Activated CD8-positive, alpha-beta memory T cell treated with anti-CD3 and anti-CD28 coated beads, Interleukin-2, amount 50 U/mL, for 1 hour (primary cell): ENCODE measurements around the gene CDH13.

ENCODE experiments used
- DNase-seq: peaks from one replicate; pipeline ENCODE4 v3.0.0-alpha.2; 2020; ENCODE audit errors: extremely low read depth

CDH13 gene

DNA sequence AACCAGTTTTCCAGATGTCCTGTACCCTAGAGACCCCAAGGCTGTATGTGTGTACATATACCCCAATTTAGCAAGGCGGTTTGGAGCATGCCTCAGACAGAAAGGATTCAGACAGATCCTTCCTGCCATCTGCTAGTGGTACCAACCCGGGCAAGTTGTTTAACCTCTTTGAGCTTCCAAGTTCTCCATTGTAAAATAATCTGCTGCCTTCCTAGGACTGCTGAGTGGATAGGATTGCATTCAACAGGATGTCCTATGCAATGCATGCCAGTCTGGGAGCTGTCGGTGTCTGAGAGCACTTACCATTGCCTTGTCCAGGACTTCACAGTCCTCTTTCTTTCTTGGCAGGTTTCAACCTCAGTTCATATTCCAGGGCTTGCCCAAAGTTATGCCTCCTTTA, 1.9 kb downstream of the CDH13 start:
- no peak for DNase-seq

DNA sequence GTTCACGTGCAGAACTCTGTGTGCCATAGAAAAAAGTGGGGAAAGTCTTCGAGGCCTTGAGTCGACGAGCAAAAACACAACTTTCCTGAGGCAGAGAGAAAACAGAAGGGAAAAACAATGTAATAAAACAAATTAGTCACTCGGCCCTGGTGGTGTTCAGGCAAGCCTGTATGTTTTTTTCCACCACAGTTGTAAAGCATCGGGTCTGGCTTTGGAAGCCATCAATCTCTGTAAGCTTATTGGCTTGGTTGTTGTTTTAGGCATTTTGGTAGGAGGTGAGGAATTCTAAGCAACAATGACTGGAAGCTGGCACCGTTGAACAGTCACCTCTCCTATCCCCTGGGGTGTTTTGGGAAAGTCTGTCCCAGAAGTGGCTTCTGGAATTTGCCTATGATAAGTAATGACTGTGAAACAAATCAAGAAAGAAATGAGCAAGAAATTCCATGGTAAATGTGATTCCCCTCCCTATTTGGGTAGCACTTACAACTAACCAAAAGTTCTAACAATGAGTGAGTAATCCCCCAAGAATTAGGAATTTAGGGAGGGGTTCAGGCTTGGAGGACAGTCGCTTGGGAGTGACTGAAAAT, 2.8 kb downstream of the CDH13 start:
- DNase-seq = no peak

DNA sequence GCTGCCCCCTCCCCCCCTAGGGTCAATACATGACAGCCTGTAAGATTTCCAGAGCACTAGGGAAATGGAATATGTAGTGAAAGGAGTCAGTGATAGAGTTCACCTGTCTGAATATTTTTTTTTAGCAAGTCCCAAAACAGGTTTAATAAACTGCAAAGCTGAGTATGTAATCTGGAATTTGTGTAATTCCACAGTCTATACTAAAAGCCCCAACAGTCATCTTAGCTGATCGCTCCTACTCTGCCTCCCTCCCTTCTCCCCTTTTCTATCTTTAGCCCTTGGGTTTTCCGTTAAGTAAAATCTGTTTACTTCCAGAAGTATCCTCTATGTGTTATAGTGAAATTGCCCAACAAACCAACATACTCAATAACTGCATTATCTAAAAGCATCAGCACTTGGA, 3.5 kb downstream of the CDH13 start:
- no peak for DNase-seq

GRCh38 chr16:82630688-82631087, 3.9 kb downstream of the CDH13 start:
- no peak for DNase-seq

- no peak for DNase-seq
Observed at GRCh38 chr16:82631701-82632685, 5.2 kb downstream of the CDH13 start.

DNA sequence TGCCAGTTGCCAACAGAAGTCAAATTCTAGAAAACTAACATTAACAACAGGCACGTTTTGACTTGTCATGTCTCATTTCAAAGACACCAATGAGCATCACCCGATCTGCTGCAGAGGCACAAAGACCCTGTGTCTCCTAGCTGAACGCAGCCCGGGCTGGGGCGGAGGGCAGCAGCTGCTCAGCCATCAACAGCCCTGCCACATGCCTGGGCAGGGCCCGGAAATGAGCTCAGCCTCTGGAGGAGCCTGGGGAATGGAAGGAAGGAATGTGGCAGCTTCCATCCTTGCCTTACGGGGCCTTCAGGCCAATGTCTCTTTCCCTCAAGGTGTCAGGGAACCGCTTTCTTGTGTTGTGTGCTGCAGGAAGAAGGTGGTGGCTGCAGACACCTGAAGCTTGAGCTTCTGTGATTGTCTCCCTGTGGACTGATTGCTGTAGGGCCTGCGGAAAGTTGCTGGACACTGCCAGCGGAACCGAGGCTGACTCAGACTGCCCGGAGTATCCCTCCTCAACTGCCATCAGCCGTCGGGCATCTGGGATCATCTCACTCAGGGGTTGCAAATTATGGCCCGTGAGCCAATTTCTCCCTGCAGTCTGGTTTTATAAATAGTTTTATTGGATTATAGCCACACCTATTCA, 7.3 kb downstream of the CDH13 start:
- no peak for DNase-seq

DNA sequence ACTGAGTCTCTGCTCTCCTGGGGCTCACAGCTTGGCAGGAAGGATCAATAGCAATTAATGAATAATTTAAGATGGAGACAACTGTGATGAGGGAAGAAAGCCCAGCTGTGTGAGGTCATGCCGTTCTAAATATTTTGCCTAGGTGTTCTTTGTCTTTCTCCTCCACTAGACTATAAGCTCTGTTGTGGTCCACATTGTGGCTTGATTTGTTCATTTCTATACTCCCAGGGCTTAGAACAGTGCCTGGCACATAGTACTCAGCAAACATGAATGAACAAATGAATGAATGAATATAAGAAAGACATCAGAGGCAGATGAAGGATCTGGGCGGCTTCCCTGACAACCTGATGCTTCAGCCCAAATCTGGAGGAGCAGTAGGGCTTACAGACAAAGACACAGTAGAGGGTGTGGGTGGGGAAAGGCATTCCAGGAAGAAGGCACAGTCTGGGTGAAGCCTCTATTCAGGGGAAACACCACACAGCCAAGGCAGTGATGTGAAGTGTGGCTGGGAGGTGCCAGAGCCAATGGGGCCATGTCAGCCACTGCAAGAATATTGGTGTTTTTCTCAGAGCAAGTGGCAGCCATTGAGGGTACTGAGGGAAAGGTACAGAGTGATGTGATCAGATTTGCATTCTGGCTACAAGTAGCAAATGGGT, 8.3 kb downstream of the CDH13 start:
- DNase-seq = no peak

DNA sequence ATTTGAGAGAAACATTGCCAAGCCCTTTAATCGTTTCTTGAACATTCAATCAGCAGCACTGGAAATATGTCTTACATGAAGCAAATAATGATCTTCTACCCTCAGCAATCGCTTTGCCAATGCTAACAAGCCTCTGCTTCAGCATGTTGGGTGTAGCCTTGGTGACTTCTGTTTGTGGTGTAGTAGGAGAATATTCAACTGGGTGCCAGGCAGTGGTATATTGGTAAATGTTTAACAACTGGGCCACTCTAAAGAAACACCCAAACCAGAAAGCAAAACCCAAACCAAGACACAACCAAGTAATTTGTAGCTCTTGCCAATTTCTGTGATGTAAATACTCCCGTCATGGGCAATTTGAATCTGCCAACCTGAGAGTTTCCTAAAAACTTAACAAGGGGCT, 9.7 kb downstream of the CDH13 start:
- no peak for DNase-seq

DNA sequence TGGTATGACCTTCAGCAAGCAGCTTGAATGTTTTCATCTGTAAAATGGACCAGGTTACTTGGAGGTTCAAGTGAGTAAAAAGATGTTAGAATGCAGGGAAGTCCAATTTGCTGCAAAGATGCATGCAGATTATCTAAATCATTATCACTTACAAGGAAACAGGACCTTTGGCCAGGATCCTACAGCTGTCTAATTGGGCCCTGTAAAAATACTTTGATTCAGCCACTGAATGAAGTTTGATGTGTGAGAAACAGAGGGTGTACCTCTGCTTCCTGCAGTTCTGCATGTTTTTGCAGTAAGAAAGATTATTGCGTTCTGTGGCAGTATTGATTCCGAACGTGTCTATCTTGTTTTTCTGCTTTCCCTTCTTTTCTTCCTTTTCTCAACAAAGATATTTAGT, 10.2 kb downstream of the CDH13 start:
- no peak for DNase-seq

GRCh38 chr16:82638095-82638798, 11.5 kb downstream of the CDH13 start:
- DNase-seq = no peak

- DNase-seq = no peak
Observed at GRCh38 chr16:82639263-82639662, 12.5 kb downstream of the CDH13 start.

GRCh38 chr16:82639666-82640336, 13.0 kb downstream of the CDH13 start:
- no peak for DNase-seq

DNA sequence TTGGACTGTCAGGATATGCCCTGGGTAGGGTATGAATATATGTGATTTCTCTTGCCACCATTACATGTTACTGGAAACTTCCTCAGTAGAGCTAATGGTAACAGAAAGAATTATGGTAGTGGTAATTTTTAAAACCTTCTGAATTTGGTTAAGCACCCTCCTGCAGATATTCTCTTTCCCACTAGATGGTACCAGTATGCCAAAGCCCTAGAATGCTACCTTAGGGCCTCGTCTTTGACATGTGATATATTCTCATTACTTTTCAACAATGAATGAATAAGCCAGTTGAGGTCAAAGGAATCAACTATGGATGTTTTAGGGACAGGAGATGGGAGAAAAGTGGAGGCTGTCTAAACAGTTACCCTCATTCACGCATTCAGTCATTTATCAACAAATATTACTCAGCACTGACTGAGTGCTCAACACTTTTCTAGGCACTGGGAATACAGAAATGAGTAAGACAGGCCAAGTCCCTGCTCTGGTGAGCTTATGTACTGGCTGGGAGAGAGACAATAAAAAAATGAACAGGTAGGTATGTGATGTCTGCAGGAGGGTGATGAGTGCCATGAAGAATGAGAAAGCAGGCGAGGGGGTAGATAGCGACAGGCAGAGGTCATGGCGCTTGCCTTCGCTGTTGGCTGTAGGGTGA, 14.7 kb downstream of the CDH13 start:
- DNase-seq = no peak

- DNase-seq = no peak
Observed at GRCh38 chr16:82643136-82643535, 16.4 kb downstream of the CDH13 start.

DNA sequence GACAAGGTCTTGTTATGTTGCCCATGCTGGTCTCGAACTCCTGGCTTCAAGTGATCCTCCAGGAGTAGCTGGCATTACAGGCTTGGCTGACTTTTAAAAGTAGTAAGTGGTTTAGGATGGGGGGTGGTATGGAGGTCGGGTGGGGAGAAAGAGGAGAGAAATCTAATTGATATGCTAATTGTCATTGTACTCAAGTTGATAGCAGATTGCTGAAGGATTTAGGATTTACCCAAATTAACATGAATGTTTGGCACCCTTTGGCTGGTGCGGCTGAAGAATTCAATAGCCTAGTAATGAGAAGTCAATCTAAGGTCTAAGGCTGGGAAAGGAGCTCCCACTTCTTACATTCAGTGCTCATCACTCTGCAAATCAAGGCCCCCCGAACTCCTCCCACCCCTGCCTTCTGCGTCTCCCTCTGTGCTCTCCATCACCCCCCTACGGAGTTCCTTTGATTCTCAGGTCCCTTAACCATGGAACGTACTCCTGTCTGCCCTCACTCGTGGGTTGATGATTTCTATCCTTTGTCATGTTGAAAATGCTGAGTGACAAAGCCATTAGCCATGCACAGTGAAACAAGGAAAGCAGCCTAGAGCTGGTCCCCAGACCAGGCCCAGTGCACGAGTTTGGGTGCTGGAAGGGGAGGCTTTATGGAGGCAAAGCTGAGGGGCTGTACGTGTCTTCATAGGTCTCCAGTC, 17.3 kb downstream of the CDH13 start:
- DNase-seq = no peak

DNA sequence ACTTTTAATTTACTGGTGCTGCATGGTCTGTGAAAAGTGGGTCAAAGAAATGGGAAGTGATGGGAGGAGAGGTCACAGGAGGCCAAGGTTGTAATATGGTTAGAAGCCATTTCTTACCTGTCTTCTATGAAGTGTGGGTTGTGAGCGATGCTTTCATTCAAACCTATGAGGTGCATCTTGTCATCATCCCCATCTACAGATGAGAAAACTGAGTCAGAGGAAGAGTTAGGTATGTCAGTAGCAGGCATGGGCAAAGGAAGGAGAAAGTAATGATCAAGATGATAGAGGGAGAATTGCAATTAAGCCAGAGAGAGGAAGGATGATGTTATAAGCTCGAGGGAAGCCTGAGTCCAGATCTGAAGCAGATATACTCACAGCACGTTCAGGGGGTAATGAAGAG, 19.7 kb downstream of the CDH13 start:
- DNase-seq = no peak

- no peak for DNase-seq
Observed at GRCh38 chr16:82649766-82650165, 23.0 kb downstream of the CDH13 start.

DNA sequence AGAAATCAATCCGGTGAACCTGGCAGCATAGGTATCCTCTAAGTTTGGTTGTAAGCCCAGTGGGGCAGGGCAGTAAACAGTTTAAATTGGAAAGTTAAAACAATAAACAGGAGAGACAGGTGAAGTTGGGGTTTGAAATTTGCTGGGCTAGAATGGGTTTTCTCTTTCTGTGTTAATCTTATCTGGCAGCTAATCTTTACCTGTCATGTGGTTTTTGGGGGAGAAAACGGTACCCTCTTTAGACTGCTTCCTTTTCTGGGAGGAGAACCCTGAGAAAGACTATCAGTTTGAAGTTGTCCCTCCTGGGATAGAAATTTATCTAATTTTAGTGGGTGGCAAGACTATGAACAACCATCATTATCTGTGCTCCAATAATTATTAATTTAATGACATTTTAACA, 24.0 kb downstream of the CDH13 start:
- DNase-seq = no peak

DNA sequence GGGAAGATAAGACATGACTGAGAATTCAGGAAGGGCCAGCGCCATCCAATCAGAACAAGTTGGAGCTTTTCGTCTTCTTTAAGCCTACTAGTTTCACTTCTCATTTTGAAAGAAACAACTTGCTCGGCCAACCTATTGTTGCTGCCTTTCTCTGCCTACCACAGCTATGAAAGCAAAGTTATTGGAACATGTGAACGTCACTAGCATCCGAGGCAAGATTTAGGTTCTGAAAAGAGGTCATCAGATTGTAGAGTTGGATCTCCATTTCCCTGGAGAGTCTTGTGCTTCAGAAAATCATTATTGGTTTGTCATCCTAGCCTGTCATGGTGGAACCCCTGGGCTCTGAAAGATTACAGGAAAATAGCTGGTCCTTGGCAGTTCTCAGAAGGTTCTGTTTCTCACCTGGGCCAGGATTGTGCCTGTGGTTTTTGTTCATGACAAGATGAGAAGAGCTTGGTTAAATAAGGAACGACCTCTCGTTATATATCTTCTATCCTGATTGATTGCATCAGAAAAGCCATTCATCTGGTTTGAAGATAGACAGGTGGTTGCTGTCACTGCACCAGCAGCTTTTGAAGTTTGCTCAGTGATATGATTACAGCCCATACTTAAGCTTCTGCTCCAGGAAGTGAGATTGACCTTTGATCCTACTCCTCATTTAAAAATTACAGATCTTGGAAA, 25.3 kb downstream of the CDH13 start:
- DNase-seq = no peak
